GM21737 (cell line): ENCODE data around the gene FBXL7.

Source experiments
- ATAC-seq: cut with Tn5 transposase; IDR thresholded peaks from one replicate; pipeline ENCODE4 v1.9.1; 2021; ENCODE audit warnings: mild to moderate bottlenecking, moderate library complexity; ENCODE audit not compliant: unreplicated experiment

FBXL7 gene

GRCh38 chr5:15538516-15538915 is 38.5 kb downstream of the FBXL7 start:
- no peak for ATAC-seq

DNA sequence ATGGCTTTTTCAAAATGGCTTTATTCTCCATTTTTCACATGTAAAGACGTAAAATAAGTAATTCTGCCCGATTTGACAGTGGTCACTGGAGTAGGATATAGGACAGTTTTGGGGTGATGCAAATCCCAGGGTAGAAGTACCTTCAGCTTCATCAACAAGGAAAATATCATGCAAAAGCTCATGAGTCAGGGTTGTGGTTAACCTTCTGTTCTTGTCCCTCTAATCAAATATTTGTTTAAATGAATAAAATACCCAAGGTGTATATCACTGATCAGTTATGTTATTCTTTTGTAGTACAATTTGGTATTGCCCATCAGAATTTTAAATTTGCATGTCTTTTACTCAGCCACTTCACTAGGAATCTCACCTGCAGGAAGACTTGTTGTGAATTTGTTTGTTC is 40.0 kb downstream of the FBXL7 start:
- no peak for ATAC-seq

DNA sequence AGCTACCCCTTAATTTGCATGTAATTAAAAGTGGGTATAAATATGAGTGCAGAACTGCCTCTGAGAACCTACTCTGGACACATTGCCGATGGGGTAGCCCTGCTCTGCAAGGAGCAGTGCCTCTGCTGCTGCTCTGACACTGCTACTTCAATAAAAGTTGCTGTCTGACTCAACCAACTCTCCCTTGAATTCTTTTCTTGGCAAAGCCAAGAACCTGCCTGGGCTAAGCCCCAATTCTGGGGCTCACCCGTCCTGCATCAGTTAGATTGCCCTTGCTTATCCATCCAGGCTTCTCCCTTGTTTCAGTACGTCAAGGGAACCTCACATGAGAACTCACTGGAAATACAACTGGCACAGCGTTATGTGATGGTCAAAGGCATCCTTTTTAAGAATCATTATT is 44.1 kb downstream of the FBXL7 start:
- ATAC-seq, result no peak

GRCh38 chr5:15545082-15545481 is 45.1 kb downstream of the FBXL7 start:
- no peak for ATAC-seq

DNA sequence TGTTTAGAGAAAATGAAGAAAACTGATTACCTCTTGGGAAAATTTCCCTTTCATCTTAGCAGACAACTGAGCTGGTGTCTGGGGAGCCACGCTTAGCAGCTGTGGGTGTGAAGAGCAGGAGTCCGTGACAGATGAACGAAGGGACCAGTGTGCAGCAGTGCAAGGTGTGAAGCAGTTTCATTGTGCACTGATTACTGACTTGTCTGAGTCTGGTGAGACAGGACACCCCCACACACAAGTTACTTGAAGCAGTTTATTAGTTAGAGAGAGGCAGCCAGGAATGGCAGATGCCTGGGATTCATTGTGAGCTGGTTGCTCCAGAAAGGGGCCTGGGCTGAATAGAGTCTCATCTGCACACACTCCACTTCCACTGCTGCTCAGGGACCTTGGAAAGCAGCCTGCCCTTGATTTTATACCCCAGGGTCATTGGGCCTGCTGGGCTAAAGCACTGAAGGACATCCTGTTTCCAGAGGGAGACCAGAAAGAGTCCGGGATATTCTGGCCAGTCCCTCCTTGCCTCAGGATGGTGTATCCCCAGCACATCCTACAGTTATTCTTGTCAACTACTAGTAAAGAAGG is 47.4 kb downstream of the FBXL7 start:
- no peak for ATAC-seq

DNA sequence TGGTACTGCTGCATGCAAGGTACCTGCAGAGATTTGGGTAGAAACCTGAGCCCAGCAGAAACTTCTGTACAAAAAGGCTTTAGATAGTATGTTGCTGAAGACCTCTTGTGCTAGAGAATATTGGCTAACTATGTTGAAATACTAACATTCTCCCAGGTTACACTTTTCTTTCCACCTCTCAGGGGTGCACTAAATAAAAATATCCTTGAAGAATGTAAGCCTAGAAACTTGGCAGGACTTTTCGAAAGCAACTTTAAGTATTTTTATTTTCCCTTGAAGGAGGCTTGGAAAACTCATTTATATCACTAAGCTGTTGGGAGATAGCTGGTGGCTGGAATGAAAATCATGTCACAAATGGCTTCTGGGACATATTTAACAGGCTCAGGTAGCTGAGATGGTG is 50.0 kb downstream of the FBXL7 start:
- no peak for ATAC-seq

DNA sequence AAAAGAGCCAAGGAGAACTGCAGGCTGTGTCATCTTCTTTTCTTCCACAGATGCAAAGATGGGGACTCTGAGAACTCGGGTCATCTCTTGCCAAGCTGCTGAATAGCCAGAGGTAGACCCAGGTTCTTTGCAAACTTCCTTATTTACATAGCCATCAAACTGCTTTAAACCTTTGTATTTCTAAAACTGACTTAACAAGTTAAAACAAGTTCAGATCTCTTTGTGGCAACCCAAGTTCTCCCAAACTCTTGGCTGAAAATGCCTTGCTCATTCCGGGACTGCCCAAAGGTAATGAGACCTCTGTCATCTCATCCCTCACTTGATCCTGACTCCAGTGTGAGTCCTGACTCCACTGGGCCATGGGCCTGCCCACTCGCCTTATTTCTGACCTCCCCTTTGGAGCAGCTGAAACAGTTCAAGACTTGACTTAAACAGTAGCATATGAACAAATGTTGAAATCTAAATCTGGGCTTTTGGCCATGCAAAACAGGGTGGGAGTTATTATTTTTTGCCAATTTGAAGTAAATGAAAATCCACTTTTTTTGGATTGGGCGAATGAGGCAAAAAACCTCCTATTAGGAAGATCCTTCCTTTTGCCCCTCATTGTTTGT is 50.6 kb downstream of the FBXL7 start:
- no peak for ATAC-seq

DNA sequence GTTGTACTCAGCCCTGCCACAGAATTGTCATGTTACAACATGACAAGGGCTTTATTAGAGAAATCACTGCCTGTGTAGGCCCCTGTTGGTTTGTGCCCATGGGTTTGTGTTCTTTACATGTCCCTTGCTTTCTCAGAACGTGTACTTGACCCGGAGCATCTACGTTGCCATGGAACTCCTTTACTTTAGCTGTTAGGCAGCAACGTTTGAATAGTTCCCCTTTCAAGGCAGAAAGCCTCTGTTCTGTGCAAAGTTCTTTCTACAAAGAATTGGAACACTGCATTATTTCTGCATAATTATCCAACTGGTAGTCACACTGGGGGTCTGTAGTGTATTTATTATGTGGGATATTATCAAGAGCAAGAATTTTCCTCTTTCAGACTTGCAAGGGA is 51.1 kb downstream of the FBXL7 start:
- no peak for ATAC-seq

DNA sequence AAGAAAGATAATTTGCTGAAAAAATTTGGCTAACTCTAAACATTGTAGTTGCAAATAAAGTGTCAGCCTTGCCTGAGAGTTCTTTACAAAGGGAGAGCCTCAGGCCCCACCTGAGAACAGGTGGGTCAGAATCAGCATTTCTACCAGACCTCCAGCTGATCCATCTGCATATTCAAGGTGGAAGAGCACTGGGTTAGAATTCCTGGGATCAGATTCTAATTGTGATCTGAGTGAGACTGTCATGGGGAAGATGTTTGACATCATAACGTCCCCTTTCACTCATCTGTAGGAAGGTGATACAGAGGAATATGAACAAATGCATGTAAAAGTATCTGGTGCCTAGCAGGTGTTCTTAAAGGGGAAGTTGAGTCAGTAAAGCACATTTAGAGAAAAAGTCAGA is 54.6 kb downstream of the FBXL7 start:
- no peak for ATAC-seq

DNA sequence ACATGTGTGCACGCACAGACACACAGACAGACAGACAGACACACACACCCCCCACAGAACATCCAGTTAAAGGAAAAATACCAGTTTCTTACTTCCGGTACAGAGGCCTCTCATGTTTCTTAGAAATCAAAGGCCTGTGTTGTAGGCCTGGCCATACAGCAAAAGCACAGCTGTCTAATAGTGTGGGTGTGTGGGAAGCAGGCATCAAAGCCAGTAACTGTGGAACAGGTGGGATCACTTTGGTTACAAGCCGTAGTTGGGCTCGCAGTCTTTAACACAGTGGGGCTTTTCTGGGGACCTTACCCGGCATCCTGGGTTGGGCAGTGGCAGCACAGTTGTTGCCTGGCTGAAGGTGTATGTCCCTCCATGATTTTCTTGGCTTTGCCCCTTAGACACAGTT is 55.2 kb downstream of the FBXL7 start:
- no peak for ATAC-seq

GRCh38 chr5:15558240-15558639 is 58.3 kb downstream of the FBXL7 start:
- ATAC-seq, result no peak

DNA sequence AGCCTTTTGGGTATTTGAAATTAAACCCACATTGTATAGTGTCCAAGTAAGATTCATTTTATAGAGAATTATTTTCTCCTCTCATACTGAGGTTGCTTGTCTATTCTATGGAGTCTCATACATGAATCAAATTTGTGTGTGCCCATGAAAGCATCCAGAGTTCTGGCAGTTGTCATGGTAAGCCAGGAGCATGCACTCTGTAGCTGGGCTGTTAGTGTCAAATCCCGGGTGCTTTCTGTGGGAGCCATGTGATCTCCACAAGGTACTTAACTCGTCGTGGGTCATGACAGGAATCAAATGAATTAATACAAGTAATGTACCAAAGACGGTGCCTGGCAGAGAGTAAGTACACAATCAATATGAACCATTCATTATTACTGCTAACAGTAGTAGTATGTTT is 58.7 kb downstream of the FBXL7 start:
- no peak for ATAC-seq

DNA sequence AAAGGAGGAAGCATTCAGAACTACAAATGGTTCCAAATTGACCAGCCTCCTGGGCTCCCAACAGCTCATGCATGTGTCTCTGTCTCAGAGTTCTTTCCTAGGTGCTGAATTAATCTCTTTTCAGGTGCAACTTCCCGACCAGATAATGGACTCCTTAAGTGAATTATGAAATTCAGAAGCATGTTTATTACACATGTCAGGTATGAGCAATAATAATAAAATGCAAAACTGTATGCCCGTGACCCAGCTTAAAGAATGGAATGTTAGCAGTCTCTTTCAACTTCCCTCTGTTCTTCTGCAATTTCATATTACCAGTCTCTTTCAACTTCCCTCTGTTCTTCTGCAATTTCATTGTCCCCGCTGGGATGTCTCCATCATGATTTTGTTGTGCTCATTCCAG is 60.4 kb downstream of the FBXL7 start:
- no peak for ATAC-seq

DNA sequence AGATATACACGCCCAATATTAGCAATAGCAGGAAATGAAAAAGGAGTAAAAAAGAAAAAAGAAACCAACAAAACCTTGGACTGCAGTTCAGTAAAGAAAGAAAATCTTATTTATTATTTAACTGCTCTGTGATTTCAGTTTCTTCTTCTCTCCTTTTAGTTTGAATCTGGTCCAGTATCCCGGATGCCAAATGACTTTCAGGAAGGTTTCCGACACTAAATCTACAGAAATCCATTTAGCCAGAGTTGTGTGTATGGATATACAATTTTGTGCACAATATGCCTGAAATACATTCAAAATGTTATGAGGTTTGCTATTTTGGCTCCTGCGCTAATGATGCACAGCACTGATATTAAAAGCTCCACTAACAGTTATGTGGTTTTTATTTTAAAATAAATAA is 64.5 kb downstream of the FBXL7 start:
- ATAC-seq, result no peak

GRCh38 chr5:15564957-15565356 is 65.0 kb downstream of the FBXL7 start:
- no peak for ATAC-seq

DNA sequence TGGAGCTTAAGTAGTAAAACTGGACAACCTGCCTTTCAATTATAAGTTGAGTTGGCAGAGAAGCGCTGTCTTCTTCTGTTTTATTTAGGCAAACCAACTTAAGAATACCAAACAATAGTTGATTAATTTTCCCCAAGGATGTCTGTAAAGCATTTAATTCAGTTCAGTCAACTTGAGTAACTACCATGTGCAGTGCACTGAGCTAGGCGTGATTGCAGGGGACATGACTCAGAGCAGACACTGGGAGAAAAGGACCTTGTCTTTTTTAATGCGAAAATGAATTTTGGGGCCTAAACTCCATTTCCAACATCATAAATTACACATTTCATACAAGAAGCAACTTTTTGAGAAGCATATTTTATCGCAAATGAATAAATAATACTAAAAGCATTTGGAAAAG is 66.3 kb downstream of the FBXL7 start:
- no peak for ATAC-seq

DNA sequence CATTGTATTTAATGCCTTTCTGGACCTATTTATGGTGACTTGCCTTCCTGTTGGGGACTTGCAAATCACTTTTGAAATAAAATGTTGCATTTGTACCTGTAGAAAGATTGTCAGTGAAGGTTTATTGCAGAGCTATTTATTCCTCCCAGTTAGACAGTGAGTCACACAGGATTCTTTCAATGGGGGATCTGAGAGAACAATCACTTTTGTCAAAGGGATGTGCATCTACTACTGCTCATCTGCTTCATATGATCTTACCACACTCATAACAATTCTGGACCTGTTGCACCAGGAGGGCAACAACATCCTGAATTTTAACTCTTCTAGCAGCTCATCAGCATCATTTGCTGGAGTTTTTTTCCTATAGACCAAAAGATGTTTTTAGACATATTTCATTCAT is 66.8 kb downstream of the FBXL7 start:
- no peak for ATAC-seq

DNA sequence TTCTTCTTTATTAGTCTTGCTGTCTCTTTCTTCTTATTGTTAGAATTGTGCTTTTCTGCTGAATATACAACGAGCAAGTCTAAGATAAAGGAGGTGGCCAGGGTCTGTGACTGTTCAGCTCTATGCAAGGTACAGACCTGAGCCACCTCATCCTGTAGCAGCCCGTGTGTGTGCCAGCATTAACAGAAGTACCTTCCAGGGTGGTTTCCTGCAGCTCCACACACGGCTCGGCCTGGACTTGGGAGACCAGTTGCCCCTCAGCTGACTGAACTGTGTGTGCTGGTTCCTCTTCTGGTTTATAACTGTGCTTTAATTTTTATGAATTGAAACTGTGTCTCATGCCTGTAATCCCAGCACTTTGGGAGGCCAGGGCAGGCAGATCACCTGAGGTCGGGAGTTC is 70.5 kb downstream of the FBXL7 start:
- ATAC-seq, result no peak

- no peak for ATAC-seq
Measured at GRCh38 chr5:15571081-15571480, 71.1 kb downstream of the FBXL7 start.

GRCh38 chr5:15571618-15572017 is 71.6 kb downstream of the FBXL7 start:
- no peak for ATAC-seq

DNA sequence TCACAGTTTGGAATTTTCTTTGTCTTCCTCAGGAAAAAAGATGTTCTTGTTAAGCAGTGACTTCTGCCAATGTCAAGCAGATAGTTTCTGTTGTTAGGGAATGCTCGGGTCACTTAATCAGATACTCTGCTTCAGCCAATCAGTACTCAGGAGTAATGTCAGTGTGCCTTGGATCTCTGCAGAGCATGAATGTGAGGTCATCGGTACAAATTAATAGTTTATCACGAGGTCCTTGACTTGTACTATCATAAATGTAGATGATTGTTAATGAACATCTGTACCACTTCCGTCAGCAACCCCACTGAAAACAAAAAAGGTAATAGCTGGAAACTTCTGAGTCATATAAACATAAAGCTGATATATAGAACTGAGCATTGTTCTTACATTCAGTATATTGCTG is 73.6 kb downstream of the FBXL7 start:
- no peak for ATAC-seq

DNA sequence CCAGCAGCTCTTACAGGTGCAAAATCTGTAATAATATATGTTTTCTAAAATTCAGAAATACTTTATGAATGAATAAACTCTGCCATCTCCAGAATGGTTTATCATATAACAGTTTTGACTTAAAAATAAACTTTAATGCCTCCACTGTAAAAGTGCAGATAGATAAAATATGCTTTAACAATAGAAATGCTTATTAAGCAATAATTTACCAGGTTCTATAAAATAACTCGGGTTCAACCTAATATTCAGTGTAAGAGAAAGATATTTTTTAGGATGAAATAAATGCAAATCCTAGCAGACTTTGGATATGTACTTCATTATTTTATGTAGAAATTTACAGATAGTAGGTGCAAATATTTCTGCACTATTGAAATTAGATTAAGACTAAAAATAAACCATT is 74.1 kb downstream of the FBXL7 start:
- ATAC-seq, result no peak

- ATAC-seq, result no peak
Measured at GRCh38 chr5:15574806-15575325, 74.9 kb downstream of the FBXL7 start.
